Thyroid gland (tissue), 4 donors: ENCODE results near the gene KRTAP5-2. TPM values are rescaled to one million over a fixed set of nuclear protein-coding genes. Genes with fewer than 3 reads are reported as not detected.

ENCODE experiments used
- DNase-seq, 2 donors: peaks; one replicate each; pipeline ENCODE4 v3.0.0-alpha.2; 2019
- H3K27ac ChIP-seq, 3 donors: fragments of 200-600 bp; sonication (generic); 1 replicate in 2 of 3; 2 replicates in 1 of 3; pipeline ENCODE4 v1.5.1; 2016 to 2019; ENCODE audit warnings: mild to moderate bottlenecking in 1 of 3, moderate library complexity in 1 of 3
- H3K27me3 ChIP-seq: fragments of 200-600 bp; sonication (generic); one replicate; pipeline ENCODE4 v1.5.1; 2019
- H3K36me3 ChIP-seq, 2 donors: fragments of 200-600 bp; sonication (generic); one replicate each; pipeline ENCODE4 v1.5.1; 2016 to 2019
- H3K4me1 ChIP-seq, 2 donors: fragments of 200-600 bp; sonication (generic); one replicate each; pipeline ENCODE4 v1.5.1; 2017 to 2019
- H3K4me3 ChIP-seq, 3 donors: fragments of 200-600 bp; sonication (generic); replicated peaks in 1 of 3; 1 replicate in 2 of 3; 2 replicates in 1 of 3; pipeline ENCODE4 v1.5.1; 2016; ENCODE audit warnings: mild to moderate bottlenecking in 1 of 3
- H3K9me3 ChIP-seq: fragments of 200-600 bp; sonication (generic); one replicate; pipeline ENCODE4 v1.5.1; 2017
- CTCF ChIP-seq, 6 experiments: fragments of 200-600 bp in 3 of 6; fragments of 450-650 bp in 3 of 6; sonication (generic) in 3 of 6; IDR thresholded peaks; one replicate each; pipeline ENCODE4 v1.5.1; 2016 to 2019; ENCODE audit warnings: antibody characterized with exemption in 6 of 6, mild to moderate bottlenecking in 2 of 6, inconsistent platforms in 1 of 6, moderate library complexity in 1 of 6
- POLR2A ChIP-seq, 2 donors: fragments of 450-650 bp; IDR thresholded peaks; one replicate each; pipeline ENCODE4 v1.6.1; 2017; ENCODE audit warnings: antibody characterized with exemption in 2 of 2, mild to moderate bottlenecking in 2 of 2, moderate library complexity in 1 of 2
- WGBS, 2 donors: methylation state at CpG; one replicate each; pipeline ENCODE4 v1.1.5; 2017; 5-methylcytosine and 5-hydroxymethylcytosine counted together
- intact Hi-C: fragments of 100-400 bp; cut with DNase I; formaldehyde crosslinking; loops from one replicate; pipeline ENCODE4 v1.15.1; 2023
- total RNA-seq, 4 donors: library from RNA; depleted of rRNA; stranded (reverse); fragments of >200 nt; gene quantifications; one replicate each; pipeline ENCODE4 v1.2.3, GENCODE V29; 2016

Gene KRTAP5-2
- total RNA-seq, 4 donors from 2014 or later = not detected

DNA sequence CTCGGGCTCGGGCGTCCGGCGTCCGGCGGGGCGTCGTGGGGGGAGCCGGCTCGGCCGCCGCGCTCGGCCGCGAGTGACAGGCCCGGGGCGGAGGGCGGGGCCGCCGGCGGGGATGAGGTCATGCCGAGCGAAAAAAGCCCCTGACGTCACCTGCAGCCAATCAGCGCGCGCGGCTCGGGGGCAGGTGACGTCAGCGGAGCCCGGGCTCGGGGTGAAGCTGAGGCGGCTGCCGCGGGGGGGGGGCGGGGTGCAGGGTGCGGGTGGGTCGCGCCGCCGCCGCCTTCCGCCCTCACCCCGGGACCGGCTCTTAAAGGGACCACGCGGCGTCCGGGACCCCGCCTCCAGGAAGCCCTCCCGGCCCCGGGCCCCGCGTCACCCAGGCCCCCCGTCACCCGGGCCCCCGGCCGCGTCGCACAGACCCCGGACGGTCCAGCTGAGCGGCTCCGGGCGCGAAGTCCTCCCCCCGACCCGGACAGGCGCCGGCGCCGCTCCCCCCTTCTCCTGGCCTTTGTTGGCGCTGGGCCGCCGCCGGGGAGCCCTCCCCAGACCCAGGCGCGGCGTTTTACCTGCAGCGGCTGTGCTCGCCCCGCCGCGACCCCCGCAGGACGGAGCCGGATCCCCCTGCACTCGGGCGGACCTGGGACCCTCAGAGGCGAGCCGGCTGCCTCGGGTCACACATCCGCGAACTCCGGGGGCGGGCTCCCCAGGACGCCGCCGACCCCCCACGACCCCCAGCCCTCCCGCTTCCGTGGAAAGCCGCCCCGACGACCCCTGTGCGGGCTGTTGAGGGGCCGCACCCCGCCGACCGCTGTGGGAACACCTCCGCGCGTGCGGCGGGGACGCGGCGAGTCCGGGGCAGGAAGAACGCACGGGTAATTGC, 25.7 kb downstream of the KRTAP5-2 start, which contains the start of gene DUSP8:
TSS of gene DUSP8 (minus strand) at position 75 of the 880 bp plus-strand sequence. CDS start 6,445 bp downstream, outside the sequence.
- no peaks in the 10 kb centered on the region for H3K36me3 ChIP-seq
- DNase-seq = peak; percentile 82 to 88
- no CpG with 5 or more reads among the region's 124 CpGs for WGBS, 2 donors
- TF ChIP-seq CTCF (IDR thresholded peaks at IDR 0.05) (no peak), POLR2A (IDR thresholded peaks at IDR 0.05) (peak; percentile 14 to 76)
- H3K4me3 ChIP-seq = peak within 1 kb of the TSS in 1 of 3 donors; percentile 75
- intact Hi-C loops = loop anchor here (5.0 kb wide), 1 partner anchor 370 kb away; no protein-coding TSS in a partner anchor
- H3K9me3 ChIP-seq = no peaks in the 10 kb centered on the region
- H3K27ac ChIP-seq = peak within 1 kb of the TSS in 2 of 3 donors; percentile 64 to 85
- no peaks in the 10 kb centered on the region for H3K27me3 ChIP-seq
- H3K4me1 ChIP-seq = peaks cover 15 to 33% of the 10 kb centered on the region in 2 donors

DNA sequence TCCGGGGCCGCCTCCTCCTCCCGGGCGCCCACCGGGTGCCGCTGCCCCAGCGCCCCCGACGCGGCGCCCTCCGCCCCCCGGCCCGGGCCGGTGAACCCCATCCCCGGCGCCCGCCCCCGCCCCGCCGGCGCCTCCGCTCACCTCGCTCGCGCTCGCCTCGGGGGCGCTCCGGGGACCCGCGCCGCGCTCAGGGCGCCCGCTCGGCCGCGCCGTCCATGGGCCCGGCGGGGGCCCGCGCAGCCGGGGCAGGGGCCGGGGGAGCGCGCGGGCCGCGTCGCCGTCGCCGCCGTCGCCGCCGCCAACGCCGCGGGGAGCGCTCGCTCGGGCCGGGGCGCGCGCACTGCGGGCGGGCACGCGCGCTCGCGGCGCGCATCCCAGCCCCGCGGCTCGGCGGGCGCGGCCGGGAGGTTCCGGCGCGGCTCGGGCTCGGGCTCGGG, 26.3 kb downstream of the KRTAP5-2 start:
- Histone ChIP-seq H3K4me3 (peak overlapping the region in 1 of 3 donors; percentile 51), H3K36me3 (no peaks in the 10 kb centered on the region), H3K27me3 (no peaks in the 10 kb centered on the region), H3K9me3 (no peaks in the 10 kb centered on the region), H3K4me1 (peaks cover 15 to 33% of the 10 kb centered on the region in 2 donors), H3K27ac (no peak overlapping the region)
- intact Hi-C loops = loop anchor here (5.0 kb wide), 1 partner anchor 369 kb away; no protein-coding TSS in a partner anchor
- no CpG with 5 or more reads among the region's 91 CpGs for WGBS, 2 donors
- TF ChIP-seq POLR2A (IDR thresholded peaks at IDR 0.05) = no peak
- TF ChIP-seq CTCF (IDR thresholded peaks at IDR 0.05) = no peak
- no peak for DNase-seq

DNA sequence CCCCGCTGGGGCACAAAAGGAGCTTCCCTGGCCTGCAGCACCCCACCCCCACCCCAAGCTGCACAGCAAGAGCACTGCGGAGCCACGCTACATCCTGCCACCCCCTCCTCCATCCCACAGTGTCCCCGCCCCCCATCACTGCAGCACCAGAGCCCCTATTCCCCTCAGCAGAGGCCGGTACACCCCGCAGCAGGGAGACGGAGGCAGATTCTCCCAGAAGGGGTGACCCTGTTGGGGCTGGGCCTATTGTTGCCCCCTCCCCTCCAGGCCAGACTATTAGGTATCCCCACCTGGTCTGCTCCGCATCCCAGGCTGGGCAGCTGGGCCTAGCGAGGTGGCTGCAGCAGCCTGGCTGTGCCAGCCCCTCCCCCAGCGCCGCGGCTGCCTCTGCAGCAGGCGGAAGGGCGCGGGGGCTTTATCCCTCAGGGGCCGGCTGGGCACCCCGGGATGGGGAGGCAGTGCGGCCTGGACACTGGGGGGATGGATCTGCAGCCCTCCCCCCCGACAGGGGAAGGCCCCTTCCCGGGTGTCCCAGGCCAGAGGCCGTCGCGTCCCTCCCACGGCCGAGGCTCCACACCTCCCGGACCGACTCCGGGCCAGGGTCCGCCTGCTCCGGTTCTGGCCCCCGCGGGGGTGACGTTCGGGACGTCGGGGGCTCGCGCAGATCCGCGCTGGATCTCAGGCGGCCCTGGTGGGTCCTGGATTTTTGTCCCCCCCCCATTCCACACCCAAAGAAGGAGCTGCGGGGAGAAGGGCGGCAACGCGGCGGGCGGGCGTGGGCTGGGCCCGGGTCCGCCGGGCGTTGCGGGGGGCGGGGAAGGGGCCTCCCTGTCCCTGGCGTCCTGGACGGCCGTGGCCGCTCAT, 27.0 kb downstream of the KRTAP5-2 start:
- 38 to 40% methylated on average over 4 to 8 of the region's 58 CpGs for WGBS, 2 donors
- Histone ChIP-seq H3K36me3 (no peaks in the 10 kb centered on the region), H3K27me3 (no peaks in the 10 kb centered on the region), H3K4me3 (peak overlapping the region in 1 of 3 donors; percentile 51), H3K4me1 (peaks cover 15 to 33% of the 10 kb centered on the region in 2 donors), H3K27ac (peak overlapping the region in 2 of 3 donors; percentile 28 to 67), H3K9me3 (no peaks in the 10 kb centered on the region)
- TF ChIP-seq CTCF (IDR thresholded peaks at IDR 0.05) = no peak
- TF ChIP-seq POLR2A (IDR thresholded peaks at IDR 0.05) = no peak
- intact Hi-C loops = loop anchor here (5.0 kb wide), 1 partner anchor 369 kb away; no protein-coding TSS in a partner anchor
- DNase-seq = peak in 1 of 2 donors; percentile 25

GRCh38 chr11:1570531-1570895, 27.6 kb downstream of the KRTAP5-2 start:
- no peak for DNase-seq
- Histone ChIP-seq H3K27ac (no peak overlapping the region), H3K4me3 (no peak overlapping the region), H3K9me3 (no peaks in the 10 kb centered on the region), H3K4me1 (peaks cover 15 to 33% of the 10 kb centered on the region in 2 donors), H3K36me3 (no peaks in the 10 kb centered on the region), H3K27me3 (no peaks in the 10 kb centered on the region)
- intact Hi-C loops = loop anchor here (5.0 kb wide), 1 partner anchor 368 kb away; no protein-coding TSS in a partner anchor
- 88 to 89% methylated on average over 5 to 6 of the region's 8 CpGs for WGBS, 2 donors
- no peak for TF ChIP-seq CTCF (IDR thresholded peaks at IDR 0.05)
- no peak for TF ChIP-seq POLR2A (IDR thresholded peaks at IDR 0.05)
